GM21717 (cell line): ENCODE data around the gene ILDR2.

Experiments
- ATAC-seq: cut with Tn5 transposase; IDR thresholded peaks from one replicate; pipeline ENCODE4 v1.9.1; 2021; ENCODE audit warnings: mild to moderate bottlenecking, moderate library complexity; ENCODE audit not compliant: unreplicated experiment

Gene ILDR2, protein sequence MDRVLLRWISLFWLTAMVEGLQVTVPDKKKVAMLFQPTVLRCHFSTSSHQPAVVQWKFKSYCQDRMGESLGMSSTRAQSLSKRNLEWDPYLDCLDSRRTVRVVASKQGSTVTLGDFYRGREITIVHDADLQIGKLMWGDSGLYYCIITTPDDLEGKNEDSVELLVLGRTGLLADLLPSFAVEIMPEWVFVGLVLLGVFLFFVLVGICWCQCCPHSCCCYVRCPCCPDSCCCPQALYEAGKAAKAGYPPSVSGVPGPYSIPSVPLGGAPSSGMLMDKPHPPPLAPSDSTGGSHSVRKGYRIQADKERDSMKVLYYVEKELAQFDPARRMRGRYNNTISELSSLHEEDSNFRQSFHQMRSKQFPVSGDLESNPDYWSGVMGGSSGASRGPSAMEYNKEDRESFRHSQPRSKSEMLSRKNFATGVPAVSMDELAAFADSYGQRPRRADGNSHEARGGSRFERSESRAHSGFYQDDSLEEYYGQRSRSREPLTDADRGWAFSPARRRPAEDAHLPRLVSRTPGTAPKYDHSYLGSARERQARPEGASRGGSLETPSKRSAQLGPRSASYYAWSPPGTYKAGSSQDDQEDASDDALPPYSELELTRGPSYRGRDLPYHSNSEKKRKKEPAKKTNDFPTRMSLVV

DNA sequence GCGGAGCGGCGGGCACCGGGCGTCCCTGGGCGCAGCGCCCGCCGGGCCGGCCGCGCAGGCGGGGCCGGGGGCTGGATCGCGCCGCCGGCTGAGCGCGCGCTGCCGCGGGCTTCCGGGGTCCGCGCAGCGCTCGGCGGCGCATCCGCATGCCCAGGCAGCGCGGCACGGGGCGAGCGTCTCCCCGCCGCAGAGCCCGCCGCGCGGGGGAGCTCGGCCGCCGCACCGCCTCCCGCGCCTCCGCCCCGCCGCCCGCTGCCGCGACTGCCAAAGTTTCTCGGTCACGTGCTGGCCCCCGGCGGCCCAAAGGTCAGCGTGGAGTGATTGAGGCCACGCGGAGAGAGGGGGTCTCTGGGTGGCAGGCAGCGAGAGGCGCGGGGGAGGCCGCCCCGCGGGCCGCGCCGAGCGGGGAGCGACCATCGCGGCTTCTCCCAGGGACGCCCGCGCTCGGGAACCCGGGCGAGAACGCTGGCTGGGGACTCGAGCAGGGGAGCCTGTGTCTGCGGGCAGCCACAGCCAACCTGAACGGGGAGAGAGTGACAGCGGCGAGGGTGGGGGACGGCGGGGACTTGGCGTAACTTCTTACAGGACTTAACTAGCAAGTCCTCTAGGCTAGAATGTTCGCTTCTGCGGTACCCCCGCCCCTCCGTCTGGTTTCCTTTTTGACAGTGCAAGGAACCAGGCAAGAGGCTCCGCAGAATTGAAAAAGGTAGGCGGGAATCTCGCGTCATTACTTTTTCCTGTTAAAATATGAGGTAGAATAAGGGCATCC lies at the start of gene ILDR2:
TSS of gene ILDR2 (minus strand) at position 180 of the 769 bp plus-strand sequence. CDS start 272 bp downstream, outside the sequence.
- peak; percentile 61 for ATAC-seq

DNA sequence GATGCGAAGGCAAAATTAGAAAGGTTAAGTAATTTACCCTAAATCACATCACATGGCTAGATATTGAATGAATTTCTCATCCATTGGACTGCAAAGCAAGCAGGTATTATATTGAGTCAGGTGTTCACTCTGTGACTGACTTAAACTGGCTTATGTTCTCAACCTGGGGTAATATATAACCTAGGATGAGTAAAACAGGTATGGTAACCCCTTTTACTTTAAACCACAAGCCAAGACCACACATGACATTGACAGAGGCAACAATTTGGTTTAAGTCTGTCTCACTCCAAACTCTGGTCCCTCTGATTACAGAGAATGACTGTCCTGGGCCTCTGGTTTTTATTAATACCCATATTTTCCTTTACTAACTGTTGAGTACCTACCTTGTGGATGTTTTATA lies 47.0 kb upstream of the ILDR2 start:
- no peak for ATAC-seq

DNA sequence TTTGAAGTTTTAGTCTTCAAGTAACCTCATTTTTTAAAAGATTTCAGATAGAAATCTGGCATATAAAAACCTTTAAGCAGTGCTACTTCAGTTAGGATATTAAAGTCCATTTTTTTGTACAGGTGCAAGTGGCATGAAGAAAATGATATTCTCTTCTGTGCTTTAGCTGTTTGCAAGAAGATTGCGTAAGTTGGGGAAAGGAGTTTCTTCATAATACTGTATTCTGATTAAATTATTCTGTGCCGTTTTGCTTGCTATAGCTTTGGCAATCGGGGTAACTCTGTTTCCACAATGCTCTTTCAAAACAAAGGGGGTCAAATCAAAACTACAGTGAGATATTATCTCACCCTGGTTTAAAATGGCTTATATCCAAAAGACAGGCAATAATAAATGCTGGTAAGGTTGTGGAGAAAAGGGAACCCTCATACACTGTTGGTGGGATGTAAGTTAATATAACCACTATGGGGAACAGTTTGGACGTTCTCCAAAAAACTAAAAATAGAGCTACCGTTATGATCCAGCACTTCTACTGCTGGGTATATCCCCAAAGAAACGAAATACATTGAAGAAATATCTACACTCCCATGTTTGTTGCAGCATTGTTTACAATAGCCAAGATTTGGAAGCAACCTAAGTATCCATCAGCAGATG lies 40.9 kb upstream of the ILDR2 start:
- no peak for ATAC-seq

DNA sequence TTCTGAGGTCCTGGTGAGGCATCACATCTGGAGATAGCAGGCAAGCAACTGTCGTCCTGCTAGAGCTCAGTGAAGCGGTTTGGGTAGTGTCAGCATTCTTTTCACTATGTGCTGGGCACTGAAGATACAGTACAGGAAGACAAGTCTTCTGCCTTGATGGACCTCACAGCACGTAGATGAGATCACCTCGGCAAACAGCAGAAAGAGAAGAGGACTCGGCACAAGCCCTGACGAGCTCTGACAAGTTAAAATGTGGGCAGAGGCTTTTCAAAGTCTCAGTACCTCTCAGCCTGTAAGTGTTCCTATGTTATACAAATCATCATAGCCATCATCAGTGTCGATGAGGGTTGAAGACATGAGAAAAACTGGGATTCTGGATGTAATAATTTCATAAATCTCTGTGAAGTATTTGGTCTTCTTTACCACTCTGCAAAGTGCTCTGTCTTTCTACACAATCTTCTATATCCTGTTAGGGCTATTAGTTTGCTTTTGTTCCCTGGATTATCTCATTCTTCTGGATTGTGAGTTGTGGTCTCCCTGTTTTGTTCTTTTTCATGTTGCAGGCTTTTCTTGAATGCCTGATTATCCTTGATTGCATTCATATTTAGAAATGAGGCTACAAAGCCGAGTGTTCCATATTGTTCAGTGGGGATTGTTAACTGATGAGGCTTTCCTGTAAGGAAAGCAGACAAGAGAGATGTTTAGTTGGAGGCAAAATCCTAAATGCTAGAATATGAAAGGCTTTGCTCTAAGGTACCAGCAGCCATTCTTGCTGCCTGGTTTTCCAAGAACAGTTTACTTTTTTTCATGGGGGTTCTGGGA lies 38.0 kb upstream of the ILDR2 start:
- no peak for ATAC-seq

DNA sequence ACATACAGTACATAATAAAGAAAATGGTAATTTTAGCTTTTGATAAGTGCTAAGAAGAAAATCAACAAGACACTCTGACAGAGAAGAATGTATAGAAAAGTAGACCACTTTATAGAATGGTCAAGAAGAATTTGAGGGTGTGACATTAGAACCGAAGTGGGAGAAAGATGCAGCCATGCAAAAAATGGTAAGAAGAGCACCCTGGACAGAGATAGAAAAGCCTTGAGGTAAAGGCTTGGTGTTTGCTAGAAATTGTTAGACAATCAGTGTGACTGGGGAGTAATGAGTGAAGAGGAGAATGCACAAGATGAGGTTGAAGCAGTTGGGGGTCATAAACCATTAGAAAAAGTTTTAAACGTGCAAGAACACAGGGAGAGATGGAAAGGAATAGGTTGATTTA lies 37.2 kb upstream of the ILDR2 start:
- ATAC-seq = no peak

DNA sequence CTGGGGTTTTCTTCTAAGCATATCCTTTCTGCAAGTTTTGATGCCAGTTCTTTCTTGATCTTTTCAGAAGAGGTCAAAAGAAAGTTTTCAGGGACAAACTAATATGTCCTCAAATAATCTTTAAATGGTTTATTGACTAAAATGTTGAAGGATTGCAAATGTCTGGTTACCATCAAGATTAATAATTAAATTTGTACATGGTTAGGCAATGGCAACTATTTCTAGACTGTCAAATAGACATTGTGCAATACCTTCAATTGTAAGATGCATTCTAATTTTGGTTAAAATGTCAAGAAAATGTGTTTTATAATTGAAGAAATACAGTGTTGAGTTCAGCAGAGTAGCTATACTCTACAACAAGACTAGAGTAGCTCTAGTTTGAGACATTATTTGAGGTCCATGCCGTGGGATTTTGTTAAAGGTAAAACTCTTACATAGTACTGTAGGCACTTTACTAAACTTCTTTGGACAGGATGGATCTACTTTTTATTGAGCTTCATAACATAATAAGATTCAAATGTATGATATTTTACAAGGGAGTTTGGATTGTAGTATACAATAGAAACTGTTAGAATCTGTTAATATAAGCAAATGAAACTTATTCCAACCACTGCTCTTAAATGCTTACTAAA lies 36.3 kb upstream of the ILDR2 start:
- ATAC-seq = no peak

DNA sequence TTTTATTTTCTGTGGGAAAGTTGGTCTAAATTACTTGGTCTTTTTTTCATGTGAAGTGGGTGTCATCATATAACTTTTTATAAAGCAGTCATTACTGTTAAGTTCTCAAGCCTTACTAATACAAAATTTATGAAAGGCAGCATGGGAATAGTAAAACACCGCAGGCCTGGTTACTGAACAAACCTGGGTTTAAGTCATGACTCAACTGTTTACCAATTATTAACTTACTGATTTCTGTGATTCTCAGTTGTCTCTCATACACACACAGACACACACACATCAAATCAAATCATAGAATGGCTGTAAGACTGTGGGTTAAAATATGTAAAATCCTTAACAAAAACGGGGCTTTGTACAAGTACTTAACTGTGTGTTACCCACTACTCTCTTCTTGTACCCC lies 28.4 kb upstream of the ILDR2 start:
- no peak for ATAC-seq

DNA sequence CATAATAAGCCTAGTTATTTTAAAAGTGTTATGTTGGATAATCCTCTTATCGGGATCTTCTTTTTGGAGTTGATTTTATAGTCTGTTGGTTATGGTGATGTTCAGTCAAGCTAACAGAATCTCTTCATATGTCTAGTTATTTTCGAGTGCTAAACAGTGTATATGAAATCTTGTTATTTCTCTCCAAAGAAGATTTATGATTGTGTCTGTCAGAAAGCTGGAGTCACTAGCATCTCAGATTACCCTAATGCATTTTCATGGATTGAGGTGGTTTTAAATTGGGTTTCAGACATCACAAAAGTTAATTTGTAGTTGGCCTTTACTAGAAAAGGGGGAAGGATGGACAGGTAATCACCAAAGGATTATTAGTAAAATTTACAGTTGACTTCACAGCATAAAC lies 27.0 kb upstream of the ILDR2 start:
- ATAC-seq = no peak

DNA sequence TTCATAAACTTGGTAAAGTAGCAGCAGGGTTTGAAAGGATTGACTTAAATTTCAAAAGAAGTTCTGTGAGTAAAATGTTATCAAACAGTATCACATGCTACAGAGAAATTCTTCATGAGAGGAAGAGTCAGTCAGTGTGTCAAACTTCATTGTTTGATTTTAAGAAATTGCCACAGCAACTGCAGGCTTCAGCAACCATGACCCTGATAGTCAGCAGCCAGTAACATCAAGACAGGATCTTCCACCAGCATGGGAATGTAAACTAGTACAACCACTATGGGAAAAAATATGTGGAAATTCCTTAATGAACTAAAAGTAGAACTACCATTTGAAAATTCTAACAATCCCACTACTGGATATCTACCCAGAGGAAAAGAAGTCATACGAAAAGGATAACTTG lies 25.2 kb upstream of the ILDR2 start:
- ATAC-seq = no peak

DNA sequence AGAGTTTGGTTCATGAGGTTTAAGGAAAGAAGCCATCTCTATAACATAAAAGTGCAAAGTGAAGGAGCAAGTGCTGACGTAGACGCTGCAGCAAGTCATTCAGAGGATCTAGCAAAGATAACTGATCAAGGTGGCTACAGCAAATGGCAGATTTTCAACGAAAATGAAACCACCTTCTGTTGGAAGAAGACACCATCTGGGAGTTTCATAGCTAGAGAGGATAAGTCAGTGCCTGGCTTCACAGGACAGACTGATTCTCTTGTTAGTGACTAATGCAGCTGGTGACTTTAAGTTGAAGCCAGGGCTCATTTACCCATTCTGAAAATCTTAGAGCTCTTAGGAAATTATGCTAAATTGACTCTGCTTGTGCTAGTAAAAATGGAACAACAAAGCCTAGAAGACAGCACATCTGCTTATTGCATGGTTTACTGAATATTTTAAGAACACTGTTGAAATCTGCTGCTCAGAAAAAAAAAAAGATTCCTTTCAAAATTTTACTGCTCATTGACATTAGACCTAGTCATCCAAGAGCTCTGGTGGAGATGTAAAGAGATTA lies 24.2 kb upstream of the ILDR2 start:
- ATAC-seq = peak; percentile 72

DNA sequence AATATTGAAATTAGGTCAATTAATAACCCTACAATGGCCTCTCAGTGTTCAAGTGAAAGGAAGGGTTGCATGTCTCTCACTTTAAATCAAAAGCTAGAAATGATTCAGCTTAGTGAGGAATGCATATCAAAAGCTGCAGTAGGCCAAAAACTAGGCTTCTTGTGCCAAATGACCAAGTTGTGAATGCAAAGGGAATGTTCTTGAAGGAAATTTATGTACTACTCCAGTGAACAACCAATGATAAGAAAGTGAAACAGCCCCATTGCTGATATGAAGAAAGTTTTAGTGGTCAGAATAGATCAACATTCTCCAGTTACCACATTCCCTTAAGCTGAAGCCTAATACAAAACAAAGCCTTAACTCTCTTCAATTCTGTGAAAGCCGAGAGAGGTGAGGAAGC lies 23.7 kb upstream of the ILDR2 start:
- peak; percentile 14 for ATAC-seq

DNA sequence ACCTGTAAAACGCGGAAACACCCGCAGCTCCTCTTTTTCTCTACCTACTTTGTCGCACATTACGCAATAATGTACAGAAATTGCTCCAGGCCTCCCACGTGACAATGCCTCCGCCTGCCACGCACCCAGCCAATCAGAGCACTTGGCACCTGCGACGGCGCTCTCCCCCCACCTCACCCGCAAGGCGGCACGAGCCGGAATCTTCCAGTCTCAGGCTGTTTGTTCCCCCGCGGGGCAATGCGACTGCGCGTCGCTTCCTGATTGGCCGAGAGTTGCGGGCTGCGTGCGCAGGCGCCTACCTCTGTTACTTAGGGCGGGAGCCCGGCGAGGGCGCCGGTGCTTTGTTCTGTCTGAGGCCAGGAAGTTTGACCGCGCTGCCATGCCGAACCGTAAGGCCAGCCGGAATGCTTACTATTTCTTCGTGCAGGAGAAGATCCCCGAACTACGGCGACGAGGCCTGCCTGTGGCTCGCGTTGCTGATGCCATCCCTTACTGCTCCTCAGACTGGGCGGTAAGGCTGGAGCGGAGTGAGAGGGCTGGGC lies 13.7 kb upstream of the ILDR2 start, which contains the start of gene MAEL:
TSS of gene MAEL (plus strand) at position 307 of the 542 bp plus-strand sequence. CDS start at position 380, 73 bp downstream.
- no peak for ATAC-seq

DNA sequence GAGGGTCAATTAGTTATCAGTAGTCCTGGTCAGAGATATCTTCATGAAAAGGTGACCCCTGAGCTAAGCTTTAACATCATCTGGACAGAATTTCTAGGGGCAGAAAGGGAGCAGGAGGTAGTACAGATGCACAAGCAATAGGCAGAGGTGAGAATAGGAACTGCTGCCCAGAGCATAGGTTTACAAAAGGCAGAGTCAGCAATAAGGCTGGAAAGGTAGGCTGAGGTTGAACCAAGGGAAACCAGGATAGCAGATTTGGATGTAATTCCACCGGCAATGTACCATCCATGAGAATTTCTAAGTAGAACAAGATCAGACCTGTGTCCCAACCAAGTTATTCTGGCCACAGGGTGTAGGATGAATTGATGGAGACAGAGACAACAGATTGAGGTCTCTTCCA lies 6.2 kb upstream of the ILDR2 start:
- ATAC-seq = no peak

DNA sequence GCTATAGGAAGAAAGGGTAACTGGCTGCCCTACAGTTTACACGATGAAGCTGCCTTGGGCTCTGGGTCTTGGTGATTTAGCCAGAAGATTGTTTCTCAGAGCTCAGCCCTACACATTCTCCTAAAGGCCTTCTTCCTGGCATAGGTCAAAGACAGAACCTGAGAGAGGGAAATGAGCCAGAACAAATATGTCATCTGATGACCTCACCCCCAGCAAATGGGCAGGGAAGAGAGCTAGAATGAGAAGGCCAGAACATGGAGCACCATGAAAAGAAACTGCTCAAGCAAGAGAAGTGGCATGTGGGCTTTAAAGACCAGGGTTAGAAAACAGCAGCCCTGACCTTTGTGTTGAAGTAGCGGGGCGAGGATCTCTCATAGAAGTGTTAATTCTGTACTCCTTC lies 5.5 kb upstream of the ILDR2 start:
- ATAC-seq = no peak

DNA sequence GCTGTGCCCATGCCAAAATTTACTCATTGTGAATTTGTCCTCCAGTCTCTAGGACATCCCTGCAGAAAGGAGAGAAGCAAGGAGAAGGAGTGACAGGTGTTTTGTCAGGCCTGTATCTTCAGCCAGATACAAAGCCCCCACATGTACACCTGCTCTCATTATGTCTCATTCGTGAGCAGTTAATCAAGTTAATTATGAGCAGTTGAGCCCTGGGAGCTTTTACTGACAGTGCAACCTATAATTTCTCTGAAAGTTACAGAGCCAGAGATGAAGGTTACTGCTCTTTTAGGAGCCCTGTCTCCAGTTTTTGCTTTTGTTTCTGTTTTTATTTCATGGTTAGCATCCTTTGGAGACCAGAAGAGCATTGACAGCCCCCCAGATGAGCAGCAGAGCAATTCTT lies 5.0 kb upstream of the ILDR2 start:
- ATAC-seq = no peak

DNA sequence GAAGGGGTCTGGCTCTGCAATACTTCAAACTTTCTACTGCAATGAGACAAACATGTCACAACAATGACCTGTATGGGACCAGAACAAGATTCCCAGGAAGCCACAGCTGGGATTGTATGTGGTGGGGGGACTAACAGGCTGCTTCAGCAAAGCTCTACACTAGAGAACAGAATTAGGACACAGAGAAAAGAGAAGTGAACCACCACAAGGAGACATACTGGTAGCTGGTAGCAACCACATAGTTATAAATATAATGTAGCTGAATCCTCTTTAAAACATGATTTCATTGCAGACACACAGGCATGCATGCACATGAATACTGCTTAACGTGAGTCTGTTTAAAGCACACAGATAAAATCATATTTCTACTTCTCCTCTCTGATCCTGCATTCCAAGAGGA lies 3.5 kb upstream of the ILDR2 start:
- no peak for ATAC-seq

DNA sequence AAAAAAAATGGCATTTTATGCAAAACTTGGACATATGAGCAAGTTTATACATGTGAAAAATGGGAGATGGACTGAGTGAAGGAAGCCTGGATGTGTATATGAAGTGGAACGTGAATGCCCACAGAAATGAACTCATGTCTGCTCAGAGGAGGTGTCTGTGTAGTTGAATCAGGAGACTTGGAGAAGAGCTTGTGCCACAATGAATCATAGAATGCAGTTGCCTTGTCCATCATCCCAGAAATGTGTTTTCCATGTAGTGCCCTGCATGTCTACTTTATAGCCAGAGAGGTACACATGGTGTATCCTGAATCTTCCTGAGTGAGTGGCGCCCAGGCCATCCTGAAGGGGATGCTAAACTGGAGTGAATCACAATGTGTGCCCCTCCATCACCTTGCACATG lies 2.6 kb upstream of the ILDR2 start:
- ATAC-seq = no peak

DNA sequence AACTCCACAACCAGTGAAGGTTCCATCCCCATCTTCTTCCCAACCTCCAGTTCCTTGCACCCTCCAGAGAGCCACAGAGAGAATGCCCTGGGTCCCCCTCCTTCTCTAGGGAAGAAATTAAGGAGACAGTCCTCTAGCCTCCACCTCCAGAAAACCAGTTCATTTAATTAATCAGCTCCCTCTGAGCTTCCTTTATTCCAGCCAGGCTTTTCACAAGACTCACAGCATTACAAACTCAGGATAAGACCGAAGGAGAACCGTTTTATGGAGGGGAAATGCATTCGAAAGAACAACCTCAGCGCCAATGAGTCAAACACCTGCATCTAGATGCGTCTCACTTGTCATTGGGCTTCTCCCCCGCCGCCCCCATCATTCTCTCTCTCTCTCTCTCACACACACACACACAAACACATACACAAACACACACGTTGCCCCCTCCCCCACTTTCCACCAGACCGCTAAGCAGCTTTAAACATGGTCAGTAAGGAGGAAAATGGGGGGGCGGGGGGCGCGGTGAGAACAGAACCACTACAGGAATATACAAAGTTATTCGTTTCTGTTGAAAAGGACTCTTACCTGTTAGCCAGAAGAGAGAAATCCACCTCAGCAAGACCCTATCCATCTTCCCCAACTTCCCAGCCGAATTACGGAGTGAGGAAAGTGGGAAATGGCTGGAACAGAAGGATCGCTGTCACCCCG lies 544 bp downstream of the ILDR2 start:
- no peak for ATAC-seq

DNA sequence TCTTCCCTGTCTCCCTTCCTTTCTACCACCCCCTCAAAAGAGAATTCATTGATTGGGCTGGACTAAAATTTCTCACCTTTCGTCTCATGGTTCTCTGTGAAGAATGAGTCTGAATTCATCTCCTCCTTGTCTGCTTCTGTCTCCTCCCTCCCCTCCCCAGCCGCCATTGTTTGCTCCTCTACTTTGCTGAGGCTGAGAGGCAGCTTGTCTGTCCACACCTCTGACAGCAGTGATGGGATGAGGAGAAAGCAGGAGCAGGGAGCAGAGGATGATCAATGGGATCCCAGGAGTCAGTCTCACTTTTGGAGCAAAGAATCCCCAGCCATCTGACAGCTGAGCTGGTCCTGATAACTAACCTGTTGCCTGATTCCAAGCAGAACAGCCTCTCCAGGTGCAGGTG lies 2.5 kb downstream of the ILDR2 start:
- ATAC-seq = no peak
